ACC112 (cell line): Measurements from ENCODE around the gene AGTR2.
"Not testable (repeated sequence)": the region's sequence is repeated elsewhere in the genome, so short reads cannot be mapped to it uniquely, and the experiment has no call there.

ENCODE experiments used
- H2AFZ ChIP-seq: fragments of 200-600 bp; sonication (generic); one replicate; pipeline ENCODE4 v1.6.0; 2017; ENCODE audit warnings: antibody characterized with exemption, low read length; ENCODE audit not compliant: unreplicated experiment
- H3K27ac ChIP-seq: fragments of 200-600 bp; sonication (generic); 2 replicates; pipeline ENCODE4 v1.5.1; 2014; ENCODE audit warnings: low read depth, mild to moderate bottlenecking, antibody characterized with exemption, low read length, moderate library complexity
- H3K27me3 ChIP-seq: fragments of 200-600 bp; sonication (generic); 2 replicates; pipeline ENCODE4 v1.6.1; 2014; ENCODE audit warnings: mild to moderate bottlenecking, antibody characterized with exemption, low read length, moderate library complexity, mixed read lengths; ENCODE audit not compliant: insufficient read depth
- H3K36me3 ChIP-seq: fragments of 200-600 bp; sonication (generic); 2 replicates; pipeline ENCODE4 v1.6.1; 2016; ENCODE audit warnings: mild to moderate bottlenecking, antibody characterized with exemption, low read length, moderate library complexity, mixed read lengths; ENCODE audit not compliant: insufficient read depth
- H3K4me1 ChIP-seq: fragments of 200-600 bp; sonication (generic); one replicate; pipeline ENCODE4 v1.6.1; 2016; ENCODE audit warnings: low read length, mixed read lengths; ENCODE audit not compliant: insufficient read depth, unreplicated experiment, control insufficient read depth
- H3K4me3 ChIP-seq: fragments of 200-600 bp; sonication (generic); 2 replicates; pipeline ENCODE4 v1.5.1; 2014; ENCODE audit warnings: mild to moderate bottlenecking, low read depth, low read length
- H3K79me2 ChIP-seq: fragments of 200-600 bp; sonication (generic); one replicate; pipeline ENCODE4 v1.6.0; 2016; ENCODE audit warnings: low read length; ENCODE audit not compliant: control insufficient read depth, unreplicated experiment, insufficient read depth

AGTR2 gene, protein sequence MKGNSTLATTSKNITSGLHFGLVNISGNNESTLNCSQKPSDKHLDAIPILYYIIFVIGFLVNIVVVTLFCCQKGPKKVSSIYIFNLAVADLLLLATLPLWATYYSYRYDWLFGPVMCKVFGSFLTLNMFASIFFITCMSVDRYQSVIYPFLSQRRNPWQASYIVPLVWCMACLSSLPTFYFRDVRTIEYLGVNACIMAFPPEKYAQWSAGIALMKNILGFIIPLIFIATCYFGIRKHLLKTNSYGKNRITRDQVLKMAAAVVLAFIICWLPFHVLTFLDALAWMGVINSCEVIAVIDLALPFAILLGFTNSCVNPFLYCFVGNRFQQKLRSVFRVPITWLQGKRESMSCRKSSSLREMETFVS

DNA sequence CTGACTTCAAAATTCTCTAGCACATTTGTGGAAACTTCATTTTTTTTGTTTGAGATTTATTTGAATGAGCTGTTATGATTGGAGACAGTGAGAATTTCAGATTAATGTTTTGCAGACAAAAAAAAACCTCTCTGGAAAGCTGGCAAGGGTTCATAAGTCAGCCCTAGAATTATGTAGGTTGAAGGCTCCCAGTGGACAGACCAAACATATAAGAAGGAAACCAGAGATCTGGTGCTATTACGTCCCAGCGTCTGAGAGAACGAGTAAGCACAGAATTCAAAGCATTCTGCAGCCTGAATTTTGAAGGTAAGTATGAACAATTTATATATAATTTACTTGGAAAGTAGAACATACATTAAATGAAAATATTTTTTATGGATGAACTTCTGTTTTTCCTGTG, at the start of gene AGTR2:
AGTR2 (plus strand) TSS at position 234 of the 400 bp plus-strand sequence. CDS start 1,537 bp downstream, outside the sequence.
- Histone ChIP-seq H3K36me3 (no peaks in the 10 kb centered on the region), H3K4me3 (no peak within 1 kb of the TSS), H2AFZ (no peak within 1 kb of the TSS), H3K27me3 (no peaks in the 10 kb centered on the region), H3K79me2 (no peaks in the 10 kb centered on the region), H3K27ac (no peak within 1 kb of the TSS), H3K4me1 (no peaks in the 10 kb centered on the region)

DNA sequence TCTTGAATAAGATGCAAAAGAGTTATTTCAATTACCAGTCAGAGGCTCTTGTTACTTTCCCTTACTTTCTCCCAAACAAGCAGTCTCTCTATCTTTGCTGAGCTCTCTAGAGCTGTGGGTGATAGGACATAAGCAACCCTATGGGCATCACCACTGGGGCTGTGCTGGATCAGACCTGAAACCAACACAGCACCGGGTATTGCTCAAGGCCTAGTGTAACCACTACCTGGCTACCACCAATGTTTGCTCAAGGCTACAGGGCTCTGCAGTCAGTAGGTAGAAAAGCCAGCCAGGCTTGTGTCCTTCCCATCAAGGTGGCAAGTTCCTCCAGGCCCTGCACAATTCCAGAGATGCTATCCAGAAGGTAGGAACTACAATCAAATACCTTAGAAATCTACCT, 35.3 kb upstream of the AGTR2 start:
- Histone ChIP-seq H3K27me3 (no peaks in the 10 kb centered on the region), H3K4me3 (no peak overlapping the region), H3K79me2 (no peaks in the 10 kb centered on the region), H3K36me3 (no peaks in the 10 kb centered on the region), H2AFZ (no peak overlapping the region), H3K4me1 (no peaks in the 10 kb centered on the region), H3K27ac (no peak overlapping the region)

DNA sequence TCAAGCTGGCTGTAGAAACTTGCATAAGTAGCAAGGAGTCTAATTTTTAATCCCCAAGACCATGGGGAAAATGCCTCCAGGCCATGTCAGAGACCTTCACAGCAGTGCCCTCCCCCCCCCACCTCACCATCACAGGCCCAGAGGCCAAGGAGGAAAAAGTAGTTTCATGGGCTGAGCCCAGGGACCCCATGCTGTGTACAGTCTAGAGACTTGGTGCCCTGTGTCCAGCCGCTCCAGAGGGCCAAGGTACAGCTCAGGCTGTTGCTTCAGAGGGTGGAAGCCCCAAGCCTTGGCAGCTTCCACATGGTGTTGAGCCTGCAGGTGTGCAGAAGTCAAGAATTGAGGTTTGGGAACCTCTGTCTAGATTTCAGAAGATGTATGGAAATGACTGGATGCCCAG, 29.3 kb upstream of the AGTR2 start:
- not testable (repeated sequence) for H3K27ac ChIP-seq, H3K27me3 ChIP-seq, H2AFZ ChIP-seq, H3K36me3 ChIP-seq, H3K79me2 ChIP-seq, H3K4me3 ChIP-seq, H3K4me1 ChIP-seq

DNA sequence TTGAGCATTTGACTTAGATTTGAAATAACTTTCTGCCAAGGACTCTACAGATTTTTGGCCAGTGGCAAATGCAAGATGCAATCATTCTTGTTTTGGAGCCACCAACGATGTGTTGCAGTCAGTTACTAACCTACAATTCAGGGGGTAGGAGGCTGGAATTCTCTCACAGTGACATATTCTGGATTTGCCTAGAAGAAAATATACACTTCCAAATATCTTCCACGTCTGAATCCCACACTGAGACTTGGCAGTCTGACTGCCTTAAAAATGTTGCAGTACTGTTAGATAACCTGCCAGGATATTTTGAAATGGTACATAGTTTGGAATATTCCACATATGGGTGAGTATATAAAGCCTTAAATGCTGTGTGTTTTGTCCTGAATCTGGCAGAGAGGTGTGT, 27.6 kb upstream of the AGTR2 start:
- no peak overlapping the region for H3K4me3 ChIP-seq
- H3K4me1 ChIP-seq: no peaks in the 10 kb centered on the region
- H3K27ac ChIP-seq: no peak overlapping the region
- H3K27me3 ChIP-seq: no peaks in the 10 kb centered on the region
- H2AFZ ChIP-seq: no peak overlapping the region
- H3K79me2 ChIP-seq: no peaks in the 10 kb centered on the region
- no peaks in the 10 kb centered on the region for H3K36me3 ChIP-seq

DNA sequence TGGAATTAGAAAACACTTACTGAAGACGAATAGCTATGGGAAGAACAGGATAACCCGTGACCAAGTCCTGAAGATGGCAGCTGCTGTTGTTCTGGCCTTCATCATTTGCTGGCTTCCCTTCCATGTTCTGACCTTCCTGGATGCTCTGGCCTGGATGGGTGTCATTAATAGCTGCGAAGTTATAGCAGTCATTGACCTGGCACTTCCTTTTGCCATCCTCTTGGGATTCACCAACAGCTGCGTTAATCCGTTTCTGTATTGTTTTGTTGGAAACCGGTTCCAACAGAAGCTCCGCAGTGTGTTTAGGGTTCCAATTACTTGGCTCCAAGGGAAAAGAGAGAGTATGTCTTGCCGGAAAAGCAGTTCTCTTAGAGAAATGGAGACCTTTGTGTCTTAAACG, 2.4 kb downstream of the AGTR2 start:
- no peaks in the 10 kb centered on the region for H3K79me2 ChIP-seq
- H3K4me3 ChIP-seq: no peak overlapping the region
- H3K27me3 ChIP-seq: no peaks in the 10 kb centered on the region
- no peaks in the 10 kb centered on the region for H3K4me1 ChIP-seq
- no peak overlapping the region for H2AFZ ChIP-seq
- no peak overlapping the region for H3K27ac ChIP-seq
- no peaks in the 10 kb centered on the region for H3K36me3 ChIP-seq

DNA sequence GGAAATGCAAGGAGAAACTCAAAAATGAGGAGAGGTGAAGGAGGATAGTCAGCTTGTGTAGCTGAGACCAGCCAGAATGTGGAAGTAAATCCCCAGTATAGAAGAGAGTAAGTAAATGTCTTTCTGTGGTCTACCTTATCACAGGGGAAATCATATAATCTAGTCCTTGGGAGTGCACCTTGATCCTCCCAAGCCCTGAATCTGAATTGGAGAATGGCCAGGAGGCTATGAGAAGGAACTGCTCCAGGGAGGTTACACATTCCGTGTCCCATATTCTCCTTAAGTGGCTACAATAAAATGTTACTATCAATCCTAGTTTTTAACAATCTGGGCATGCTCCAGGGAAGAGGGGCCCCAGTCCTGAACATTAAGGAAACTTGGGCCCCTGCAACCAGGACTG, 10.8 kb downstream of the AGTR2 start:
- H3K36me3 ChIP-seq: no peaks in the 10 kb centered on the region
- H3K4me1 ChIP-seq: no peaks in the 10 kb centered on the region
- no peak overlapping the region for H2AFZ ChIP-seq
- no peaks in the 10 kb centered on the region for H3K27me3 ChIP-seq
- H3K4me3 ChIP-seq: no peak overlapping the region
- H3K27ac ChIP-seq: no peak overlapping the region
- no peaks in the 10 kb centered on the region for H3K79me2 ChIP-seq

DNA sequence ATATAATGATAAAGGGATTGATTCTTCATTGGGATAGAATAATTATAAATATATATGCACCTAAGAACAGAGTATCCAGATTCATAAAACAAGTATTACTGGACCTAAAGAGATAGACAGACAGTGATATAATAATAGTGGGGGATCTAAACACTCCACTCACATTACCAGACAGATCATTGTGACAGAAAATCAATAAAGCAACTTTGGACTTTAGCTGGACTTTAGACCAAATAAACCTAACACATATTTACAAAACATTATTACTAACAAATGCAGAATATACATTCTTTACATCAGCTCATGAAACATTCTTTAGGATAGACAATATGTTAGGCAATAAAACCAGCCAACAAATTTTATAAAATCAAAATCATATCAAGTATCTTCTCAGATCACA, 14.6 kb downstream of the AGTR2 start:
- H3K36me3 ChIP-seq: no peaks in the 10 kb centered on the region
- H3K27ac ChIP-seq: no peak overlapping the region
- no peak overlapping the region for H2AFZ ChIP-seq
- H3K79me2 ChIP-seq: no peaks in the 10 kb centered on the region
- no peak overlapping the region for H3K4me3 ChIP-seq
- H3K27me3 ChIP-seq: no peaks in the 10 kb centered on the region
- H3K4me1 ChIP-seq: no peaks in the 10 kb centered on the region

DNA sequence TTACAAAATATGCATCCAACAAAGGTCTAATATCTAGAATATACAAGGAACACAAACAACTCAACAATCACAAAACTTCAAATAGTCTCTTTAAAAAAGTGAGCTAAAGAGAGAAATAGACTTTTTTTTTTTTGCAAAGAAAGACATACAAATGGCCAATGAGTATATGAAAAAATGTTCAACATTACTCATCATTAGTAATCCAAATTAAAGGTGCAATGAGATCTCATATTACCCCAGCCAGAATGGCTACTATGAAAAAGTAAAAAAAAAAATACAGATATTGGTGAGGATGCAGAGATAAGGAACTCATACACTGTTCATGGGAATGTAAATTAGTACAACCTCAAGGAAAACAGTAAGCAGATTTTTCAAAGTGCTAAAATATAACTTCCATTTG, 24.1 kb downstream of the AGTR2 start:
- H3K36me3 ChIP-seq: no peaks in the 10 kb centered on the region
- H3K27ac ChIP-seq: no peak overlapping the region
- H3K4me3 ChIP-seq: no peak overlapping the region
- H3K79me2 ChIP-seq: no peaks in the 10 kb centered on the region
- no peaks in the 10 kb centered on the region for H3K27me3 ChIP-seq
- no peaks in the 10 kb centered on the region for H3K4me1 ChIP-seq
- H2AFZ ChIP-seq: no peak overlapping the region

DNA sequence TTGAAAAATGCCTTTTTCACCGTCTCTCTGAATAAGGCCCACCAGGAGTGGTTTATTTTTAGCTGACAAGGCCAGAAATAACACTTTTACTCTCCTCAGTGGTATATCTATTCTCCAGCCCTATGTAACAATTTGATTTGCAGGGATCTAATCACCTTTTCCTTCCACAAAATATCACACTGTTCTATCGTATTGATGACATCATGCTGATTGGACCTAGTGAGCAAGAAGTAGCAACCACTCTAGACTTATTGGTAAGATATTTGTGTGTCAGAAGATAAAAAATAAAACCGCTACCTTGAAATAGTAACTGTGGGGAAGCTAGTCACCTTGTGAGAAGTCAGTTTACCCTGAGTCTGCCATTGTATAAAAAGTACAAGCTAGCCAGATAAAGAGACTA, 27.7 kb downstream of the AGTR2 start:
- H3K27ac ChIP-seq: no peak overlapping the region

DNA sequence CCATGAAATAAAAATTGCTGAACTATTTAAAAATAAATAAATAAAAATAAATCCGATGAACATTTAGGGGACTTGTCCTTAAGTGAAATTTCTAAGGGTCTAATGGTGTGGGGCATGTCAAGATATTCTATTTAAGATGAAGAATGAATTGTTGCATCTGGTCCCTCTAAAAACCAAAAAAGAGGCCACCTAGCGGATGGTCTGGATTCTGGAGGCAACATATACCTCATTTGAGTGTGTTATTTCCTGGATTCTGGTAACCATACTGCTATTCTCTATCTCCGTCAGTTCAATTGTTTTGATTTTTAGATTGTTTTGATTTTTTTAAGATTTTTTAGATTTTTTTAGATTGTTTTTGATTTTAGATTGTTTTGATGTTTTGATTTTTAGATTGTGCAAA, 28.3 kb downstream of the AGTR2 start:
- Histone ChIP-seq H3K27me3 (no peaks in the 10 kb centered on the region), H3K4me3 (no peak overlapping the region), H3K4me1 (no peaks in the 10 kb centered on the region), H3K36me3 (no peaks in the 10 kb centered on the region), H3K79me2 (no peaks in the 10 kb centered on the region), H3K27ac (no peak overlapping the region), H2AFZ (no peak overlapping the region)

More for the DNA sequence above, 27.7 kb downstream of the AGTR2 start:
- no peaks in the 10 kb centered on the region for H3K4me1 ChIP-seq
- H3K36me3 ChIP-seq: no peaks in the 10 kb centered on the region
- no peak overlapping the region for H2AFZ ChIP-seq
- H3K79me2 ChIP-seq: no peaks in the 10 kb centered on the region
- no peaks in the 10 kb centered on the region for H3K27me3 ChIP-seq
- H3K4me3 ChIP-seq: no peak overlapping the region

DNA sequence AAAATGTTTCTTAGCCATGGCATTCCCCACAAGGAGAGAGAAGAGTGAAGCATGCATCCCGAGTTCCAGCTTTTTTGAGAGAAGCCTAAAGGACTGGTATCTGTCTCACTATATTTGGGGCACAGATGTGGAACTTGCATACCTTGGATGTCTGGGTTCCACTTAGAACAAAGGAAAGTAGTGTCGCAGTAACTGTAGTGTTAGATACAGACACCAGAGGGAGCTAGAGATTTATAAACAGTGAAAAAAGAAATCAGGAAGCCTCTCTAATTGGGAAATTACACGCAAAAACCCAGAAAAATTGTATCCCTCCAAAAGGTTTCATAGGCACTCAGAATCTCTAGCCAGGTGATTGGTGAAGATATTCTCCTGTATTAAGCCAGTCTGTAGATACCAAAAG, 34.4 kb downstream of the AGTR2 start:
- Histone ChIP-seq H3K4me3 (no peak overlapping the region; the same call in 1 of the 2 replicates), H3K36me3 (no peaks in the 10 kb centered on the region), H3K27me3 (no peaks in the 10 kb centered on the region), H2AFZ (peak overlapping the region; percentile 12), H3K79me2 (no peaks in the 10 kb centered on the region), H3K27ac (no peak overlapping the region), H3K4me1 (no peaks in the 10 kb centered on the region)
